NAMALWA (cell line): Measurements from ENCODE around the gene TPSG1.
"Not testable (repeated sequence)": the region's sequence is repeated elsewhere in the genome, so short reads cannot be mapped to it uniquely, and the experiment has no call there.

ENCODE experiments used
- DNase-seq: peaks from one replicate; pipeline ENCODE4 v3.0.0-alpha.2; 2015; ENCODE audit warnings: low spot score

Gene TPSG1

DNA sequence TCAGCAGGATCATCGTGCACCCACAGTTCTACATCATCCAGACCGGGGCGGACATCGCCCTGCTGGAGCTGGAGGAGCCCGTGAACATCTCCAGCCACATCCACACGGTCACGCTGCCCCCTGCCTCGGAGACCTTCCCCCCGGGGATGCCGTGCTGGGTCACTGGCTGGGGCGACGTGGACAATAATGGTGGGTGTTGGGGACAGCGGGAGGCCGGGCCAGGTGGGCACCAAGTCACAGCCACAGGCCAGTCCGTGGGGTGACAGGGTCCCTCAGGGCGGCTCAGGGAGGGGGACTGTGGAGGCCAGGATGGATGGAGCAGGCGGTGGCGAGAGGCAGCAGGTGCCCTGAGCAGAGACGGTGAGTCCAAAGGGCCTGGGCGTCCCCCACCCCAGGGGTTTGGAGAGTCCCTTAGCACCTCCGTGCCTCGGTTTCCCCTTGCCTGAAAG is 31.8 kb upstream of the TPSG1 start:
- no peak for DNase-seq

DNA sequence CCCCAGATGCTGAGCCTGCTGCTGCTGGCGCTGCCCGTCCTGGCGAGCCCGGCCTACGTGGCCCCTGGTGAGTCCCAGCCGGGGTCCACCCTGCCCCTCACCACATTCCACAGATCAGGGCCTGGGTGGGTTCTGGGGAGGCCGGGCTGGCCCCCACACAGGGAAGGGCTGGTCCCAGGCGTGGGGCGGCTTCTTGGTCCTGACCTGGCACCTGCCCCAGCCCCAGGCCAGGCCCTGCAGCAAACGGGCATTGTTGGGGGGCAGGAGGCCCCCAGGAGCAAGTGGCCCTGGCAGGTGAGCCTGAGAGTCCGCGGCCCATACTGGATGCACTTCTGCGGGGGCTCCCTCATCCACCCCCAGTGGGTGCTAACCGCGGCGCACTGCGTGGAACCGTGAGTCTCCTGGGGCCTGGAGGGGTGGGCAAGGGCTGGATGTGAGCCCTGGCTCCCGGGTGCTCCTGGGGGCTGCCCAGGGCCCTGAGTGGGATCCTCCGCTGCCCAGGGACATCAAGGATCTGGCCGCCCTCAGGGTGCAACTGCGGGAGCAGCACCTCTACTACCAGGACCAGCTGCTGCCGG is 31.3 kb upstream of the TPSG1 start:
- not testable (repeated sequence) for DNase-seq

DNA sequence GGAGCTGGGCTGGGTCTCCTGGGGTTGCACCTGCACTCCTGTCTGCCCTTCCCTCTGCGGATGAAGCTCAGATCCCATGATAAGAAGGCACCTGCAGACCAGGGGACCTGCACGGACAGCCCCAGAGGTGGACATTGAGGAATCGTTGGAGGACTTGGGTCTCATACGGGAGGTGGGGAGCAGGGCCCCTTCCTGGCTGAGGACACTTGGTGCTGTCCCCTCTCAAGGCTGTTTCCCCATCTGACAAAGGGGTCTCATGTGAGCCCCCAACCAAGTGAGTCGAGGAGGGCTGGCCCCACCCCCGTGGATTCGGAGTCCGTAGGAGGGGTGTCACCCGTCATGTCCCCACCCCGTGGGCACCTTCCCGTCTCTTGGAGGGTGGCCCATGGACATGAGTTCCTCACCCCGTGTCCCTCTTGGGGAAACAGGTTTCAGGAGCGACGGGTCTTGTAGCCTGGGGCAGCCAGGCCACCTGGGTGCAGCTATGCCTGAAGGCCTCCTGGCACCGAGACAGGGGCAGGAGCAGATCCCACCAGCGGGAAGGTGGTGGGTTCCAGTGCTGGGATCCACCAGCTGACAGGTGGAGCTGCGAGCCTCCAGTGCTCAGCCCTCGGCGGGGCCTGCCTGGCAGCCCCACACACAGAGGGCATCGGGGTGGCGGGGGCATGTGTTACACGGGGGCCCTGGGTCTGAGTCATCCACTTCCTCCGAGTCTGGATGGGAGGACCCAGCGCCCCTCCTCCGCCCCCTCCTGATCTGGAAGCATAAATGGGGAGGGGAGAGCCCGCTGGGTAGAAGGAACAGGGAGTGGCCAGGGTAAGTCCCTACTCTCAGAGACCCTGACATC is 30.4 kb upstream of the TPSG1 start, which contains the start of gene TPSD1:
Gene TPSD1, plus strand, starts transcription at position 794 of the 847 bp plus-strand sequence. CDS start 212 bp downstream, outside the sequence.
- not testable (repeated sequence) for DNase-seq

DNA sequence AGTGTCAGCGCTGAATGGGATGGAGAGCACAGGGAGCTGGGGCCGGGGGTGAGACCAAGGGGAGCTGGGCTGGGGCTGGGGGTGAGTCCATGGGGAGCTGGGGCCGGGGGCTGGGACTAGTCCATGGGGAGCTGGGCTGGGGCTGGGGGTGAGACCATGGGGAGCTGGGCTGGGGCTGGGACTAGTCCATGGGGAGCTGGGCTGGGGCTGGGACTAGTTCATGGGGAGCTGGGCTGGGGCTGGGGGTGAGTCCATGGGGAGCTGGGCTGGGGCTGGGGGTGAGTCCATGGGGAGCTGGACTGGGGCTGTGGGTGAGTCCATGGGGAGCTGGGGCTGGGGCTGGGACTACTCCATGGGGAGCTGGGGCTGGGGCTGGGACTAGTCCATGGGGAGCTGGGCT is 29.8 kb upstream of the TPSG1 start:
- DNase-seq = not testable (repeated sequence)

DNA sequence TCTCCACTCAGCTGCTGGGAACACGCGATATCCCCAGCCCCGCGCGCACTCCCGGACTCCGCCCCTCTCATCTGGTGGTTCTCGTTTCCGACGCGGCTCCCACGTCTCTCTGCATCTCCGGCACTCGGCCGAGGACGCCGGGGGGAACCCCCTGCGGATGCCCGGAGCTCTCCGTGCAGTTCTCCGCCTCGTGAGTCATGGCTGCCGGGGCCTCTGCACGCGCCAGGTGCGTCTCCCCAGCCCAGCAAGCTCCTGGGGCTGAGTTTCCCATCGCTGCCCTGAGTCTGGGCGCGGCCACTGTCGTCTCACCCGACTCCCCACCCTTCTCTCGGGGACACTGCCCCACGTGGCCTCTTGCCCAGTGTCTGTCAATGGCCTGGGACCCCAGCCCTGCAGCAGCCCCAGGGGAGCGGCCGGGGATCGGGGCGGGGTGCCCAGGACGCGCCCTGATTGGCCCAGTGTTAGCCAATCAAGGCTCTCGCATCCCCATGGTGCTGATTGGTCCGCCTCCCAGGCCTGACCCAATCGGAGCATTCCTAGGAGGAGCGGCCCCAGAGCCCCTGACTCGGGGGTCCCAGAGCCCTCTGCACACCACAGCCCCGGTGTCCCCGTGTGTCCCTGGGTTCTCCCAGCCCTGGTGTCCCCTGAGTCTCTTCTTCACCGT is 28.8 kb upstream of the TPSG1 start:
- not testable (repeated sequence) for DNase-seq

DNA sequence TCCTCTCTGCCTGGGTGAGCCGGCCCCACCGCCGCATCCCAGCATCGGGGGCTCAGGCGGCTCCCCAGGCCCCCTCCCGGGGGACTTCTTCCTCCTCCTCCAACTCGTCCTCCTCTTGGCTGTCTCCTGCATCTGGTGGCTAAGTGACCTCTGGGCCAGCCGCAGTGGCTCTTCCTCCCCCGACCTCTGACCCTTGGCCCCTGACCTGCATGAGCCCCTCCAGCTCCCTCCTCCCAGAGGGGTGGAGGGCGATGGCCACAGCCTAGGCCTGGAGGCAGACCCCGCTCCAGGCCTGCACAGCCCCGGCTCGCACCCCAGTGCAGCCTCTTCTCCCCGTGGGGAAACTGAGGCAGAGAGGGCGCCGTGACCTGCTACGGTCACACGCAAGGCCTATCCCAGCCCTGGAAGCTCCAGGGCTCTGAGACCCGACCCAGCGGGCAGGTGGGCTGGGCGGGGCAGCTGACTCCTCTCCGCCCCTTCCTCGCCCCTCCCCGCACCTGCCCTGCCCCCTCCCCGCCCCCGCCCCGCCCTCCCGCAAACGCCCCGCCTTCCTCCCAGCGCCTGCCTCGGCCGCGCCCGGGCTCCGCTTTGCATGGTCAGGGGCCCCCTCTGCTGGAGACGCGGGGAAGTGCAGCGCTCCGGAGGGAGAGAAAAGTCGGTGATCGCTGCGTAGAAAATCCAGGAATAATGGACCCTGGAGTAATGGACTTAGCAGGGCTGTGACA is 24.1 kb upstream of the TPSG1 start:
- not testable (repeated sequence) for DNase-seq

DNA sequence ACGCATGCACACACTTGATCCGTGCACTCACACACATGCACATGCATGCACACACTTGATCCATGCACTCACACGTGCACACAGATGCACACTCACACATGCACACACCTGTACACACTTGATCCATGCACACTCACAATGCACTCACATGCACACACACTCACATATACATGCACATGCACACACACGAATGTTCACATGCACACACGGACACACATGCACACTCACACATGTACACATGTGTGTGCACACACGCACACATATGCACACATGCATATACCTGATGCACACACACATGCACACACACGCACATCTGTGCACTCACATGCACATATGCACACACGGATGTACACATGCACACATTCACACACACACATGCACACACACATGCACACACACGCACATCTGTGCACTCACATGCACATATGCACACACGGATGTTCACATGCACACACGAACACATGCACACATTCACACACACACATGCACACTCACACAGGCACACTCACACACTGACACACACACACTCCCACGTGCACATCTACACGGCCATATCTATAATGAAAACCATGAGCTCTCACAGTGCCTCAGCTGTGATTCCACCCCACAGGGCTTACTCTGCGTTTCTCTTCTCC is 23.0 kb upstream of the TPSG1 start:
- not testable (repeated sequence) for DNase-seq

DNA sequence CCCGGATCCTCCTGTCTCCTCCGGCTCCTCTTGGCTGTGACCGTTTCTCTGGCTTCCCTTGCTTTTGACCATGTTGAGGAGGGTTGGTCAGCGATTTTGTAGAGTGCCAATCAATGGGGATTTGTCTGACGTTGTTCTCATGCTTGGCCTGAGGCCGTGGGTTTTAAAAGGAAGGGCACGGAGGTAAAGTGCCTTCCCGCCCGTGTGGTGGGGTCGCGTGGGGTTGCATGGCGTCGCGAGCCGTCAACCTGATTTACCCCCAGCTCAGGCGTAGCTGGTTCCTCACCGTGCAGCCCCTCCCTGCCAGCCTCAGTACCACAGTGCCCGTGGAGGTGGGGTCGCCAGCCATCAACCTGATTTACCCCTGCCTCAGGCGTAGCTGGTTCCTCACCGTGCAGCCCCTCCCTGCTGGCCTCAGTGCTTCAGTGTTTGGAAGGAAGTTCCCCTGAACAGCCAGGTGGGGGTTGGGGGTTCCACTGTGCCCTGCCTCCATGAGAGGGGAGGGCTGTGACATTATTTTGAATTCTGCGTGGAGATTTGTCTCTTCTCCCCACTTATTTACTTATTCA is 20.5 kb upstream of the TPSG1 start:
- DNase-seq = no peak

DNA sequence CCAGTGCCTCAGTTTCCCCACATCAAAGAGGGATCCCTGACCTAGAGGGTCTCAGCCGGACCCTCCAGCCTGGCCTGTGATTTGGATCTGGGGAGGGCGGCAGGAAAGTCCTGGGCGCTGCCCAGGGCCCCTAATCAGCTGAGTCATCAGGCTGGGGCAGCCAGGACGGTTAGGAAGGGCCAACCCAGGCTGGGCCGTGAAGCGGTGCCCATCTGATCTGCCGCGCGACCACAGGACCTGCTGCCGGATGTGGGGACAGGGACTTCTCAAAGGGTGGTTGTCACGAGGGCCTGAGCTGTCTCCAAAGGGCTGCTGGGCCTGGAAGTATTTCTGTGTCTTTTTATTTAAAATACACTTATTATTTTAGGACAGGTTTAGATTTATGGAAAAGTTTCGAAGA is 19.8 kb upstream of the TPSG1 start:
- DNase-seq = no peak

DNA sequence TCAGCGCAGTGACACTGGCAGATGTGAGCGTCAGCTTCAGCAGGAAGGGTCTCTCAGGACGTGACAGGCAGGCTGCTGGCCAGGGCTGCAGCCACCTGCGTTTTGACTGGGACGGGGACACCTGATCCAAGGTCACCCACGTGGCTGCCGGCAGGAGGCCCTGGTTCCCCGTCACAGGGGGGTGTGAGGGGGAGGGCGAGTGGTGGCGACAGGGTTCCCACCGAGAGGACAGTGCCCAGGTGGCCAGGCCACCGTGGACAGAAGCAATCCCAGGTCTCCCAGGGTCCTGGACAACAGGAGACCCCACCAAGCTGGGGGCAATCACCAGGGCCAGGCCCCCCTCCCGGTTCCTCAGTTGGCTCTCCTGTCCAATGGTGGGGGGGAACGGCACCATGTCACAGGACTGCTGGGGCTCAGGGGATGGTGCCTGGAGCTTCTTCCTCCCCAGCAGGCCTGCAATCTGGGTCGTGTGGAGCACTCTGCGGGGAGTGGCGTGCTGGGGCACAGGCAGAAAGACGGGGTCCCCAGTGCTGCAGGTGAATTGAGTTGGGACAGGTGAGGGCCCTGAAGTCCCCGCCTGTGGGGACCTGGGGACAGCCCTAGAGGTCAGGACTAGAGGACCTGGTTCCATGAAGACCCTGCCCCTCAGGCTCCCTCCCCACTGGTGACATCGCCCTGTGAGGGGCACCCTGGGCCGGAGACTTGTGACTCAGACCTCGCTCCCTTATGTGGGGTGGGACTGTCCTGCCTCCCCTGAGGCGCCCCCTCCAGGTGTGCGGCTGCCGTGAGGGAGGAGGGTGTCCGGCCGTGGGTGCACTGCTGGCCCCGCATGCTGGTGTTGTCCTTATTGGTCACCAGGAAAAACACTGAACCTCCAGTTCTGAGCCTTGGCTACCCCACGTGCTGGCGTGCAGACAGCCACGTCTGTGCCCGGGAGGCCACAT is 19.1 kb upstream of the TPSG1 start:
- not testable (repeated sequence) for DNase-seq

DNA sequence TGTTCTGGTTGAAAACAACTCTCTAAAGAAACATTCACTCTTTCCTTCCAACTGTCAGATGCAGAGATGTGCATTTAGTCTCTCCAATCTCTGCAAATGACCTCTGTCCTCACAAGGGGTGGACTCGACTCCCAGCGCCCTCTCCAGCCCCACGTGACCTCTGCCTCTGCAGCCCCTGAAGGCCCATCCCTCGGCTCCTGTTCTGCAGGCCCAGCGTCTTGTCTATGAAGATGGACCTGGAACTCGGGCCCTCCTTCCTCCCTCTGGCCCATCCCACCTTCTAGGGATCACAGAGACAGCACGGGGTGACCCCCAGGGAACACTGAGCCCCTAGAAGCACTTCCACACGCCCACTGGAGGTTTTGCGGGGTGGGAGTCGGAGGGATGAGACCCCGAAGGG is 18.3 kb upstream of the TPSG1 start:
- not testable (repeated sequence) for DNase-seq

DNA sequence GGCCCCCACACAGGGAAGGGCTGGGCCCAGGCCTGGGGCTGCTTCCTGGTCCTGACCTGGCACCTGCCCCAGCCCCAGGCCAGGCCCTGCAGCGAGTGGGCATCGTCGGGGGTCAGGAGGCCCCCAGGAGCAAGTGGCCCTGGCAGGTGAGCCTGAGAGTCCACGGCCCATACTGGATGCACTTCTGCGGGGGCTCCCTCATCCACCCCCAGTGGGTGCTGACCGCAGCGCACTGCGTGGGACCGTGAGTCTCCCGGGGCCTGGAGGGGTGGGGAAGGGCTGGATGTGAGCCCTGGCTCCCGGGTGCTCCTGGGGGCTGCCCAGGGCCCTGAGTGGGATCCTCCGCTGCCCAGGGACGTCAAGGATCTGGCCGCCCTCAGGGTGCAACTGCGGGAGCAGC is 16.0 kb upstream of the TPSG1 start:
- DNase-seq = not testable (repeated sequence)

DNA sequence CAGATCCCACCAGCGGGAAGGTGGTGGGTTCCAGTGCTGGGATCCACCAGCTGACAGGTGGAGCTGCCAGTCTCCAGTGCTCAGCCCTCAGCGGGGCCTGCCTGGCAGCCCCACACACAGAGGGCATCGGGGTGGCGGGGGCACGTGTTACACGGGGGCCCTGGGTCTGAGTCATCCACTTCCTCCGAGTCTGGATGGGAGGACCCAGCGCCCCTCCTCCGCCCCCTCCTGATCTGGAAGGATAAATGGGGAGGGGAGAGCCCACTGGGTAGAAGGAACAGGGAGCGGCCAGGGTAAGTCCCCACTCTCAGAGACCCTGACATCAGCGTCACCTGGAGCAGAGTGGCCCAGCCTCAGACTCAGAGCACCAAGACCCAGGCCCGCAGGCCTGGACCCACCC is 15.4 kb upstream of the TPSG1 start, which contains the start of gene TPSAB1:
Gene TPSAB1, plus strand, starts transcription at position 270 of the 400 bp plus-strand sequence. CDS start 234 bp downstream, outside the sequence.
- DNase-seq = not testable (repeated sequence)

DNA sequence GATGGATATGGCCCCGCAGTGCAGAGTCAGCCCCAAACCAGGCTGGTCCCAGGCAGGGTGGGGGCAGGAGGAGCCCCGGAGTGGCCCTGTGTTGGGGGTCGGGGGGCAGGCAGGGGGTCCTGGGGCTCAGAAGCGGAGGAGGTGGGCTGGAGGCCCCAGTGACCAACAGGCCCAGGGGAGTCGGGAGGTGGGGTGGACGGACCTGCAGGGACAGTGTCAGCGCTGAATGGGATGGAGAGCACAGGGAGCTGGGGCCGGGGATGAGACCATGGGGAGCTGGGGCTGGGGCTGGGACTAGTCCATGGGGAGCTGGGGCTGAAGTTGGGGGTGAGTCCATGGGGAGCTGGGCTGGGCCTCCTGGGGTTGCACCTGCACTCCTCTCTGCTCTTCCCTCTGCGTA is 14.5 kb upstream of the TPSG1 start:
- not testable (repeated sequence) for DNase-seq

DNA sequence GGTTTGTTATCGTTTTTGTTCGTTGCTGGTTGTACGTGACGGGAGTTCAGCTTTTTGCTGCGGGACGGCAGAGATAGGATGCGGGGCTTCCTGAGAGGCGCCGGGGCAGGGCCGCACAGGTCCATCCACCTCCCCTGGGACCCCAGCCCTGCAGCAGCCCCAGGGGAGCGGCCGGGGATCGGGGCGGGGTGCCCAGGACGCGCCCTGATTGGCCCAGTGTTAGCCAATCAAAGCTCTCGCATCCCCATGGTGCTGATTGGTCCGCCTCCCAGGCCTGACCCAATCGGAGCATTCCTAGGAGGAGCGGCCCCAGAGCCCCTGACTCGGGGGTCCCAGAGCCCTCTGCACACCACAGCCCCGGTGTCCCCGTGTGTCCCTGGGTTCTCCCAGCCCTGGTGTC is 13.8 kb upstream of the TPSG1 start:
- DNase-seq = not testable (repeated sequence)

DNA sequence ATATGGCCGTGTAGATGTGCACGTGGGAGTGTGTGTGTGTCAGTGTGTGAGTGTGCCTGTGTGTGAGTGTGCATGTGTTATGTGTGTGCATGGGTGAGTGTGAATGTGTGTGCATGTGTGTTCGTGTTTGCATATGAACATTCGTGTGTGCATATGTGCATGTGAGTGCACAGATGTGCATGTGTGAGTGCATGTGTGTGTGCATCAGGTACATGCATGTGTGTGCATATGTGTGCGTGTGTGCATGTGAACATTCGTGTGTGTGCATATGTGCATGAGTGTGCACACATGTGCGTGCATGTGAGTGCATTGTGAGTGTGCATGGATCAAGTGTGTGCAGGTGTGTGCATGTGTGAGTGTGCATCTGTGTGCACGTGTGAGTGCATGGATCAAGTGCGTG is 12.9 kb upstream of the TPSG1 start:
- no peak for DNase-seq

DNA sequence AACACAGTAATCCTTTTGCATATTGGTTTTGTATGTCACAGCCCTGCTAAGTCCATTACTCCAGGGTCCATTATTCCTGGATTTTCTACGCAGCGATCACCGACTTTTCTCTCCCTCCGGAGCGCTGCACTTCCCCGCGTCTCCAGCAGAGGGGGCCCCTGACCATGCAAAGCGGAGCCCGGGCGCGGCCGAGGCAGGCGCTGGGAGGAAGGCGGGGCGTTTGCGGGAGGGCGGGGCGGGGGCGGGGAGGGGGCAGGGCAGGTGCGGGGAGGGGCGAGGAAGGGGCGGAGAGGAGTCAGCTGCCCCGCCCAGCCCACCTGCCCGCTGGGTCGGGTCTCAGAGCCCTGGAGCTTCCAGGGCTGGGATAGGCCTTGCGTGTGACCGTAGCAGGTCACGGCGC is 11.6 kb upstream of the TPSG1 start:
- not testable (repeated sequence) for DNase-seq

DNA sequence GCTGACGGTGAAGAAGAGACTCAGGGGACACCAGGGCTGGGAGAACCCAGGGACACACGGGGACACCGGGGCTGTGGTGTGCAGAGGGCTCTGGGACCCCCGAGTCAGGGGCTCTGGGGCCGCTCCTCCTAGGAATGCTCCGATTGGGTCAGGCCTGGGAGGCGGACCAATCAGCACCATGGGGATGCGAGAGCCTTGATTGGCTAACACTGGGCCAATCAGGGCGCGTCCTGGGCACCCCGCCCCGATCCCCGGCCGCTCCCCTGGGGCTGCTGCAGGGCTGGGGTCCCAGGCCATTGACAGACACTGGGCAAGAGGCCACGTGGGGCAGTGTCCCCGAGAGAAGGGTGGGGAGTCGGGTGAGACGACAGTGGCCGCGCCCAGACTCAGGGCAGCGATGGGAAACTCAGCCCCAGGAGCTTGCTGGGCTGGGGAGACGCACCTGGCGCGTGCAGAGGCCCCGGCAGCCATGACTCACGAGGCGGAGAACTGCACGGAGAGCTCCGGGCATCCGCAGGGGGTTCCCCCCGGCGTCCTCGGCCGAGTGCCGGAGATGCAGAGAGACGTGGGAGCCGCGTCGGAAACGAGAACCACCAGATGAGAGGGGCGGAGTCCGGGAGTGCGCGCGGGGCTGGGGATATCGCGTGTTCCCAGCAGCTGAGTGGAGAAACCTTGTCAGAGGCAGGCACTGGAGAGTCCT is 7.1 kb upstream of the TPSG1 start:
- DNase-seq = not testable (repeated sequence)

DNA sequence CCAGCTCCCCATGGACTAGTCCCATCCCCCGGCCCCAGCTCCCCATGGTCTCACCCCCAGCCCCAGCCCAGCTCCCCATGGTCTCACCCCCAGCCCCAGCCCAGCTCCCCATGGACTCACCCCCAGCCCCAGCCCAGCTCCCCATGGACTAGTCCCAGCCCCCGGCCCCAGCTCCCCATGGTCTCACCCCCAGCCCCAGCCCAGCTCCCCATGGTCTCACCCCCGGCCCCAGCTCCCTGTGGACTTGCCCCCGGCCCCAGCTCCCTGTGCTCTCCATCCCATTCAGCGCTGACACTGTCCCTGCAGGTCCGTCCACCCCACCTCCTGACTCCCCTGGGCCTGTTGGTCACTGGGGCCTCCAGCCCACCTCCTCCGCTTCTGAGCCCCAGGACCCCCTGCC is 6.2 kb upstream of the TPSG1 start:
- not testable (repeated sequence) for DNase-seq
